ENCODE data around the gene SIX1. TPM values are rescaled to one million over a fixed set of nuclear protein-coding genes. Genes with fewer than 3 reads are reported as not detected.

Gene SIX1
- total and polyA plus RNA-seq, 10 donors, result 0.03 TPM; not detected in 9

DNA sequence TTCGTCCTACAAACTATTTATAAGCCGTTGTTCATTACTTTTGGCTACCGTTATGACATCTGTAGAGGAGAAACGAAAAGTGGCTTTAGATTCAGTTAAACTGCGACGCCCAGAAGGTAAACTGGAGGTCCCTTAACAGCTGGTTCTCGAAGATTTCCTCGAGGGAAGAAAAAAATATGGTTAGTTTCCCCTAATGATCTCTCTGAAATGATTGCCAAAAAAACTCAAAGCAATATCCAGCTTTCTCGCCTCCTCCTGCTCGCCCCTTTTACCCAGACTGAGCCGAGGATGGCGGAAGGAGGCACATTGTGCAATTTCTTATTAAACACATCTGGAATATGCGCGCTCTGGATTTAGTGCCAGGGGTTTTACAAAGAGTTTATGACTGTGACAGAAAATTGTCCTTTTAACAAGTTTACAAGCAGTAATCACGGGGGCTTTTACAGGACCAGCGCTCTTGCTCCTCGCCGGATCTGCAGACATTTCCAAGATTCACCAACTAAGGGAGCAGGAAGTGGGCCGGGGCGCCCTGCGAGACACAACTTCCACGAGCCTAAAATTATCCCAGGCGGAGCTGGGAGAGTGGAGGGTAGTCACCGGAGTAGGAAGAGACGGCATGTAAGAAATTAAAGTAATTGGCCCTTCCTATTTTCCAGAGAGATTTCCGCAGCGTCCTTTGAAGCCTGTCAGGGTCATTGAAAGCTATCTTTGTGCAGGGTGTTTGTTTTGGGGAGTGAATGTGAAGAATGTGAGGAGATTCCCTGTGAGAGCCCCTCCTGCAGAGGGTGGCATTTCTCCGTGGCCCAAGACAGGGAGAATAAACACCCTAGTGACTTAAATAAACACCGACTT is 5.6 kb downstream of the SIX1 start:
- intact Hi-C loops (cut with DNase I; ENCODE audit: low total_unique reads), result no loop called here
- H3K9me3 ChIP-seq, result peaks cover 0 to 3% (median 0%) of the 10 kb centered on the region in 8 donors
- no peak overlapping the region for H3K27ac ChIP-seq
- no peak for TF ChIP-seq POLR2A (IDR thresholded peaks at IDR 0.05)
- no peak for TF ChIP-seq POLR2AphosphoS5 (IDR thresholded peaks at IDR 0.05)
- TF ChIP-seq, protein P1, sequence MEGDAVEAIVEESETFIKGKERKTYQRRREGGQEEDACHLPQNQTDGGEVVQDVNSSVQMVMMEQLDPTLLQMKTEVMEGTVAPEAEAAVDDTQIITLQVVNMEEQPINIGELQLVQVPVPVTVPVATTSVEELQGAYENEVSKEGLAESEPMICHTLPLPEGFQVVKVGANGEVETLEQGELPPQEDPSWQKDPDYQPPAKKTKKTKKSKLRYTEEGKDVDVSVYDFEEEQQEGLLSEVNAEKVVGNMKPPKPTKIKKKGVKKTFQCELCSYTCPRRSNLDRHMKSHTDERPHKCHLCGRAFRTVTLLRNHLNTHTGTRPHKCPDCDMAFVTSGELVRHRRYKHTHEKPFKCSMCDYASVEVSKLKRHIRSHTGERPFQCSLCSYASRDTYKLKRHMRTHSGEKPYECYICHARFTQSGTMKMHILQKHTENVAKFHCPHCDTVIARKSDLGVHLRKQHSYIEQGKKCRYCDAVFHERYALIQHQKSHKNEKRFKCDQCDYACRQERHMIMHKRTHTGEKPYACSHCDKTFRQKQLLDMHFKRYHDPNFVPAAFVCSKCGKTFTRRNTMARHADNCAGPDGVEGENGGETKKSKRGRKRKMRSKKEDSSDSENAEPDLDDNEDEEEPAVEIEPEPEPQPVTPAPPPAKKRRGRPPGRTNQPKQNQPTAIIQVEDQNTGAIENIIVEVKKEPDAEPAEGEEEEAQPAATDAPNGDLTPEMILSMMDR (IDR thresholded peaks at IDR 0.05 in 8 of 11, conservative IDR thresholded peaks at IDR 0.05 in 3 of 11), result no peak
- H3K4me3 ChIP-seq, result no peak overlapping the region
- H3K4me1 ChIP-seq, result peaks cover 13 to 48% (median 40%) of the 10 kb centered on the region in 6 donors
- no peaks in the 10 kb centered on the region for H3K36me3 ChIP-seq
- 10 to 15% (median 12%) methylated on average over 29 of the region's 29 CpGs for WGBS, 5 donors
- peaks cover 15 to 100% (median 100%) of the 10 kb centered on the region in 7 donors for H3K27me3 ChIP-seq (replicated peaks in 1 of 7)
- no peak for DNase-seq

DNA sequence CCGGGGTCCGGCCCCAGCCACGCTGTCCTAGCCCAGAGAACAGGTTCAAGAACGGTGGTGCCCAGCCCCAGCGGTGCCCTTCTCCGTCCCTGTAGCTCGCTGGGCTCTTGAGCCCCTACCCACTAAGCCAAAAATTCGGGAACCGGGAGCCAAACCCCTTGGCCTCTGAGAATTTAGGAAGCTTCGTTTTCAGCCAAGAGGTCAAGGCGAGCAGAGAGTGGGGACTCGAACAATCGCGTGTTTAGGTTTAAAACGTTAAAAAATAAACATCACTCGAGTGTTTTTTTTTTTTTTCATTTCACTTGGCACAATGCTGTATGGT is 6.2 kb downstream of the SIX1 start:
- intact Hi-C loops (cut with DNase I; ENCODE audit: low total_unique reads), result no loop called here
- Histone ChIP-seq H3K27me3 (replicated peaks in 1 of 7) (peaks cover 15 to 100% (median 100%) of the 10 kb centered on the region in 7 donors), H3K27ac (no peak overlapping the region), H3K36me3 (no peaks in the 10 kb centered on the region), H3K4me1 (peaks cover 9 to 44% (median 36%) of the 10 kb centered on the region in 6 donors), H3K9me3 (peaks cover 0 to under 1% (median 0%) of the 10 kb centered on the region in 8 donors), H3K4me3 (peak overlapping the region in 1 of 8 donors; percentile 47)
- TF ChIP-seq POLR2A (IDR thresholded peaks at IDR 0.05) (no peak), POLR2AphosphoS5 (IDR thresholded peaks at IDR 0.05) (no peak)
- TF ChIP-seq, protein P1 (IDR thresholded peaks at IDR 0.05 in 8 of 11, conservative IDR thresholded peaks at IDR 0.05 in 3 of 11), result no peak
- no peak for DNase-seq
- WGBS, 5 donors, result 4 to 10% (median 10%) methylated on average over 16 of the region's 16 CpGs

DNA sequence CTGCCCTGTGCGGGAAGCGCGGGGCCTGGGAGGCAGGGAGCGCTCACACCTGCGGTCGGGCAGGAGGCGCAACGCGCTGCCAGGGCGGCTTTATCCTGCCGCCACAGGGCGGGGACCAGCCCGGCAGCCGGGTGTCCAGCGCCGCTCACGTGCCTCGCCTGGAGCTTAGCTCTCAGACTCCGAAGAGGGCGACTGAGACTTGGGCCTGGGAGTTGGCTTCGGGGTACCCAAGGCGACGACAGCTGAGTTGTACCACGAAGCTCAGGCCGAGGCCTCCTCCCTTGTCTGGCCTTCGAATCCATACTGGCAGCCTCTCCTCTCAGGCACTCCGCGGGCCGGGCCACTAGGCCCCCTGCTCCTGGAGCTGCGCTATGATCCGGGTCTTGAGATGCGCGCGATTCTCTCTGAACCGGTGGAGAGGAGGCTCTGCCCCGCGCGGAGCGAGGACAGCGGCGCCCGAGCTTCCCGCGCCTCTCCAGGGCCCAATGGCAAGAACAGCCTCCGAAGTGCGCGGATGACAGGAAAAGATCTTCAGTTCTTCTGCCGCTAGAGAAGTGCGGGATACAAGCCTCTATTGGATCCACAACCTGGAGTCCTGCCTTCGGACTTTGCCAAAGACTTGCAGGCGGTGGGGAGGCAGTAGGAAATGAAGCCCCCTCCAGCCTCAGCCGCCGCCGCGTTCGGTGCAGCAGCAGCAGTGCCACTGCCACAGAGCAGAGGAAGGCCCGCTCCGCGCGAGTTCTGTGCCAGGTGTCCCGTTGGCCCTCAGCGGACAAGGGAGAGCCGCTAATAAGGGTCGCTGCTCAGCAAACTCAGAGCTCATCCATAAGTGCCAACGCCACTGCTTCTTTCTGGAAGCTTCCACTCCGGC is 6.8 kb downstream of the SIX1 start:
- Histone ChIP-seq H3K4me3 (peak overlapping the region in 2 of 8 donors; percentile 5 to 47), H3K4me1 (peaks cover 8 to 44% (median 36%) of the 10 kb centered on the region in 6 donors), H3K9me3 (no peaks in the 10 kb centered on the region), H3K27ac (no peak overlapping the region), H3K36me3 (no peaks in the 10 kb centered on the region), H3K27me3 (replicated peaks in 1 of 7) (peaks cover 16 to 100% (median 100%) of the 10 kb centered on the region in 7 donors)
- WGBS, 5 donors, result 5 to 9% (median 7%) methylated on average over 20 to 66 of the region's 66 CpGs
- DNase-seq, result no peak
- no peak for TF ChIP-seq POLR2AphosphoS5 (IDR thresholded peaks at IDR 0.05)
- no peak for TF ChIP-seq POLR2A (IDR thresholded peaks at IDR 0.05)
- TF ChIP-seq, protein P1 (IDR thresholded peaks at IDR 0.05 in 8 of 11, conservative IDR thresholded peaks at IDR 0.05 in 3 of 11), result no peak
- intact Hi-C loops (cut with DNase I; ENCODE audit: low total_unique reads), result no loop called here

All from spleen (tissue), 11 donors.